HG03045 (cell line): Measurements from ENCODE around the gene TMEM204.

Source experiments
- ATAC-seq: cut with Tn5 transposase; IDR thresholded peaks from one replicate; pipeline ENCODE4 v1.9.1; 2021; ENCODE audit warnings: mild to moderate bottlenecking, moderate library complexity; ENCODE audit not compliant: unreplicated experiment

Gene TMEM204

GRCh38 chr16:1536601-1537000, 3.1 kb downstream of the TMEM204 start:
- ATAC-seq, result no peak

DNA sequence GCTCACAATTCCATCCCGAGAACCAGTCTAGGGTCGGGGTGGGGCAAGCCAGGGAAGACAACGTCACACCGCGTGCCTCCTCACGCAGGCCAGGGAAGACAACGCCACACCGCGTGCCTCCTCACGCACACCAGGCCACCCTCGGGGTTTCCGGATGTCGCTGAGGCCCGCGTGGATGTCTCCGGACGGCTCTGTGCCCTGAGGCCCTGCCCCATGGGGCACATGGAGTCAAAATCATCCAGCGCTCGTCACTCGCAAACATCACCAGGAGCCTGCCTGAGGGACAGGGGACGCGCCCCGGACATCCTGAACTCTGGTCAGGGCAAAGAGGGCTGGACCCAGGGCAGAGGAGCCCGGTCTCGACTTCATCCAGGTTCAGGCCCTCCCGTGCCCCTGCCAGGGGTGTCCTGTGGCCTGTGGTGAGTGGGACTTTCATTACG, 3.7 kb downstream of the TMEM204 start:
- no peak for ATAC-seq

DNA sequence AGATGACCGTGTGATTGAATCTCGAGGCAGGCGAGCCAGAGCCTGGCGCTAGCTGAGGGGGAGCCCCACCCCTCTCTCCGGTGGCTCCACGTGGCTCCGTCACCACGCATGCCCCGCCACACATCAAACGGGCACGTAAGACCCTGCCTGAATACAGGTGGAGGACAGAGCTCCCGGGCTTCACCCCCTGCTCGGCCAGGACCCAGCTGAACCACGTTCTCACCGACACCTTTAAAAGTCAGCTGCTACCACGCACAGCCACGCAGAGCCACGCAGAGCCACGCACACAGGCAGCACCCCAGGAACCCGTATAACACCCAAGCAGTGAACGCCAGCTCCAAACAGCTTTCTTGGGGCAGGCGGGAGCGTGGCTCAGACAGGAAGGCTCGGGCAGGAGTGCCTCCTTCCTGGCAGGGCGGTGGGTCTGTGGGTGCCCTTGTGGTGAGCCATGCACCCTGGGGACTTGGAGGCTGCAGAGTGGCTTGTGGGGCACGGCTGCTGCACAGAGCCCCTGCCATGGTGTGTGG, 4.4 kb downstream of the TMEM204 start:
- no peak for ATAC-seq

DNA sequence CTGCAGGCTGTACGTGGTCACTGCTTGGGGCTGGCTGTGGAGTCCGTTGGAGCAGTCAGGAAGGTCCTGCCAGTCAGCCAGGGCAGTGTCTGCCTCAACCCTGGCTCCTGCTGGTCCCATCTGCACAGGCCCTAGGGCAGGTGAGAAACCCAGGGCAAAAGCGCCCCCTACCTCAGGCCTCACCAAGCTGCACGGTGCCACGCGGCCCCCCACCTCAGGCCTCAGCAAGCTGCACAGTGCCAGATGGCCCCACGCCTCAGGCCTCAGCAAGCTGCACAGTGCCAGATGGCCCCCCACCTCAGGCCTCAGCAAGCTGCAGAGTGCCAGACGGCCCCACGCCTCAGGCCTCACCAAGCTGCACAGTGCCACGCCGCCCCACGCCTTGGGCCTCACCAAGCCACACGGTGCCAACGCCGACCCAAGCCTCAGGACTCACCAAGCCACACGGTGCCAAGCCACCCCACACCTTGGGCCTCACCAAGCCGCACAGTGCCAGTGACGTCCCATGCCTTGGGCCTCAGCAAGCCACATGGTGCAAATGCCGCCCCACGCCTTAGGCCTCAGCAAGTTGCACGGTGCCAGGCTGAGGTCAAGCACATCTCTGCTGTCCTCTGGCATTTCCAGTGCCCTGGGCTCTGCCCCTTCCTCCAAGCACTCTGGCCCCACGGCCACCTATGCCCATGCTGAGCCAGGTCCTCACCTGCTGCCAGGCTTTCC, 5.5 kb downstream of the TMEM204 start:
- ATAC-seq, result no peak

GRCh38 chr16:1539720-1540555, 6.5 kb downstream of the TMEM204 start:
- no peak for ATAC-seq

GRCh38 chr16:1540556-1540855, 7.0 kb downstream of the TMEM204 start:
- ATAC-seq, result no peak

GRCh38 chr16:1541293-1542165, 8.1 kb downstream of the TMEM204 start:
- no peak for ATAC-seq

- ATAC-seq, result no peak
Observed at GRCh38 chr16:1542166-1542500, 8.7 kb downstream of the TMEM204 start.

DNA sequence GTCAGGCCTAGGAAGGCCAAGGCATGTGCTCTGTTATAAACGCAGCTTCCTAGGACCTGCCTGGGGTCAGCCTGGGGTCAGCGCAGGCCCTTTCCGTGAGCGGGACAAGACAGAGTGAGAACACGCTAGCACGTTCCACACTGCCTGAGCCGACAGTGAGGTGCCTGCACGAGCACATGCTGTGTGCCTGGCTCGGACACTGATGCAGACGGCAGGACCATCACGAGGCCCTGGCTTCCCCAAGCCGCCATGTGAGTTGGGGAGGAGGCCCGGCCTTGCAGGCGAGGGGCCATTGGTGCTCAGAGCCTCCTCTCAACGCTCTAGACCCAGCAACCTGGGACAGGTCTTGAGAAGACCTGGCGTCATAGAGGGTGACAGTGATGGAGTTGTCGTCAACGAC, 9.1 kb downstream of the TMEM204 start:
- no peak for ATAC-seq

- ATAC-seq, result no peak
Observed at GRCh38 chr16:1543085-1543896, 9.8 kb downstream of the TMEM204 start.

DNA sequence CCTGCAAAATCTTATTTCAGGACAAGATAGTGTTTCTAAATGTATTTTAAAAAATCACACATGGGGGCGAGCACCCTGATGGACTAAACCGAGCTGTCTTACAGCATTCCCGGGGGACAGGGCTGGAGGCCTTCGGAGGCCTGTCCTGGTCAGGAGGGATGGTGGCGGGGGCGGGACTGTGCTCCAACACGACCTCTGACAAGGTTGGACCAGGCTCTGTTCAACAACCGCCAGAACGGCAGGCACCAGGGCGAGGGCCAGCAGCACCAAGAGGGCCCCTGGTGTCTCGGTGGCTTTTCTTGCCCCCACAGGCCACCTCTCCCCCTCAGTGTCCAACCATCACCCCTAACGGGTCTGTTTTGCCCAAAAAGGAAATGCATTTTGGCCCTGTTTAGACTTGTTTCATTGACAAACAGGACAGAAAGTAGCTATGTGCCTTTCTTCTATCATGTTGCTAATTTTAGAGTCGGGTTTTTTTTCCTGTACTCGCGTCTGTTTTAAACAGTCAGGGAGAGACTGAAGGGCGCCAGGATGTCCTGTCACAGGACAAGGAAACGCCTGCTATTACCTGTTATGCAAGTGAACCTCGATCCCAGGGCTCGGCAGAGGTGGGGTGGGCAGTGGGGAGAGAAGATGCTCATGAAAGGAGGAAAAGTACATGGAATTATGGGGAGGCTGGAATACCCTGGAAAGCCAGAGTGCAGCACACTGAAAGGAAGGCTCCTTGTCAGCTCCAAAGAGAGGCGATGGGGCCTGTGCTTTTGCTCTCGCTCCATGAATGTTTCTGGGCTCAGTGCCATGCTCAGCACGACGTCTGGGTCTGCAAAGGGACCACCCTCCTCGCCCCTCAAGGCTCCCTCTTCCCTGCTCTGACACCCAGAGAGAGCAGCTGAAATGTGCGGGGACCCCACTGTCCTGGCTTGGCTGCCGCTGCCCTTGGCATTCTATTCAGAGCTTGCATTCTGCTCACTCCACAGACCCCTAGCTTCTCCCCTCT, 11.9 kb downstream of the TMEM204 start:
- ATAC-seq, result no peak

GRCh38 chr16:1546430-1546829, 13.0 kb downstream of the TMEM204 start:
- ATAC-seq, result no peak

DNA sequence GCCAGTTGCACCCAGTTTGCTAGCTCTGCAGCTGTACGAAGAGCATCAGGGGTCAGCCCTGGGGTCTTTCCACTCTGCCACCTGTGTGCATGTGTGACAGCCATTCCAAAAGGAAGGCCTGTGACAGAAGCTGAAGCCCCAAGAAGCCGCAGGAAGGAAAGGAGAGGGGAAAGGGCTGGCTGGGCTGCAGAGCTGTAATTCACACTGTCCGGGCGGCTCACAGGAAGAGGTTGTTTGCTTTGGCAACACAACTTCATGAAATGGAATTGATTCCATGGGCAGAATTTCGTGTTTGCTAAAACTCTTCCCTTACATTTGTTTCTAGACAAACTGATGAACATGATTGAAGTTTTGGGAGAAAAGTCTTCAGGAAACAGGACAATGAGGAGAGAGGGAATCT, 14.8 kb downstream of the TMEM204 start:
- ATAC-seq, result no peak

- ATAC-seq, result no peak
Observed at GRCh38 chr16:1548727-1549126, 15.3 kb downstream of the TMEM204 start.

DNA sequence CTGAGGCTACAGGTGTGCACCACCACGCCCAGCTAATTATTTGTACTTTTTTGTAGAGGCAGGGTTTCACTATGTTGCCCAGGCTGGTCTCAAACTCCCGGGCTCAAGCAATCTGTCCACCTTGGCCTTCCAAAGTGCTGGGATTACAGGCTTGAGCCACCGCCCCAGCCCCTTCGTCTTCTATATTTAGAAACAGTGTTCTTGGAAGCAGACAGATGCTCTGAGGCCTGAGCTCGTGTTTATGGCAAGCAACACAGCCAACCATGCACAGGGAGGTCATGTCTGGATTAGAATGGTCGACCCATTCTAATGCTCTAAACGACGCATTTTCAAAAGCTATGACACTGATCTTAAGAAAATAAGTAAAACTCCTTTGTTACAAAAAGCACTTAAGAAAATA, 16.6 kb downstream of the TMEM204 start:
- ATAC-seq, result no peak

GRCh38 chr16:1550696-1551095, 17.2 kb downstream of the TMEM204 start:
- no peak for ATAC-seq

DNA sequence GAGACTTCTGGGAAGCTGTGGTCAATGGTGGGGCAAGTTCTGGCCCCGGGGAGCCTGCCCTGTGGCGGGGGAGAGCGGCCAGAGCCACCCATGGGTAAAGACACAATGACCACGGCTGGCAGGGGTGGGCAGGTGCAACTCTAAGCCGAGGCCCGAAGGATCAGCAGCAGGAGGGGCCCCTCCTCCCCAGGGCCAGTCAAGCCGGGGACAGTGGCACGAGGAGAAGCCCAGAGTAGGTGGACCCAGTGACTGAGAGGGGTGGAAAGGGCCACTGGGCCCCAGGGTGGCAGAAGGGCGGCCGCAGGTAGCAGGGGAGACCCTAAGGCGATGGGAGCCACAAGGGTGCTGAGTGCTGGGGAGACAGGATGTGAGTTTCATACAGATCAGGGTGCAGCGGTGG, 17.7 kb downstream of the TMEM204 start:
- no peak for ATAC-seq

DNA sequence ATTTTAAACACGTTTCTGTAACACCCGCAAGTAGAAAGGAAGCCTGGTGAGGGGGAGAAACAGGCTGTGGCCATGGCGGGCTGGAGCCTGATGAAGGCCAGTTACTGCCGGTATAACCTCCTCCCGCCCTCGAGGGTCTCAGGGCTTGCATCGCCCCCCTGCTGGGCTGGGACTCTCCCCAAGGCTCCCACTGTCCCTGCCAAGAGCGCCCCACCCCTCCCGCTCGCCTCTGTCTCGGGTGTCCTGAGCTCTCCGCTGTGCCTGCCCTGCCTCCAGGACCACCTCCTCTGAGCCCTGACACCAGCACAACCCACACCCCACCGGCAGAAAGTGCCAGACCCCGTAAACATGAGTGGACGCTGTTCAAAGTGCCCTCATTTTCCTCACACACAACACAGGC, 18.7 kb downstream of the TMEM204 start:
- no peak for ATAC-seq
